HG03097 (cell line): Measurements from ENCODE around the gene PHF19.

ENCODE experiments used
- ATAC-seq: cut with Tn5 transposase; IDR thresholded peaks from one replicate; pipeline ENCODE4 v1.9.1; 2021; ENCODE audit not compliant: unreplicated experiment, low FRiP score

The PHF19 gene

GRCh38 chr9:120818595-120818994 lies 58.4 kb downstream of the PHF19 start:
- ATAC-seq = no peak

DNA sequence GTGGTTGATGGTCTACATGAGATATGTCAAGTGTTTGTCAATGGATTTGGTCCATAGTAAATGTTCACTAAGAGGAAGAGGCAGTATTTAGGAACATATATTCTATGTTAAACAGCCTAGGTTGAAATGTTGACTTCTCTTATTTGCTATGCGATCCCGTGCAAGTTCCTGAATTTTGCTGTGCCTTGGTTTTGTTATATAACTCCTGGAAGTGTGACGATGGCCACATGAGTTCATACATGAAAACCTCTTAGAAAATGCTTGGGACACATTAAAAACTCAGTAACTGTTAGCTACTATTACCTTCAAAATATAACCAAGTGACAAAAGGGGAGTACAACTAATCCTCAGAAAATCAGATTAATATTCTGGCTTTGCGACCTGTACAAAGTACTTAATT lies 61.9 kb downstream of the PHF19 start:
- no peak for ATAC-seq

DNA sequence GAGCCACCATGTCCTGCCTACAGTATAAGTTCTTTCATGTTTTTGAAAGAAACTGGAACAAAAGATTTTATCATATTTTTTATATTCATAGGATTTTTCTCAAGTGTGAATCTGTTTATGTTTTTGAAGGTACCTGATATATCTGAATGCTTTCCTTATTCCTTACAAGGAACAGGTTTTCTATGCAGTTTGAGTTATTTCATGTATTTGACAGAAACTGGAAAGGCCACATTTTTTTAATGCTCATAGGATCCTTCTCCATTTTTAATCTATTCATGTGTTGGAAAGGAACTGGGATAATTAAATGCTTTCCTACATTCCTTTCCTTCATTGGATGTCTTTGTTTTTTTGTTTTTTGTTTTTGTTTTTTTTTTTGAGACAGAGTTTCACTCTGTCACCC lies 68.1 kb downstream of the PHF19 start:
- no peak for ATAC-seq

- ATAC-seq = no peak
Measured at GRCh38 chr9:120807607-120808379, 69.2 kb downstream of the PHF19 start.
